D721Med (cell line): ENCODE data around the gene TMEM97.

Source experiments
- DNase-seq: peaks from one replicate; pipeline ENCODE4 v3.0.0; 2011; ENCODE audit warnings: low spot score; ENCODE audit not compliant: insufficient read length
- FAIRE-seq: peaks from 2 replicates; lab custom pipeline; 2011; peaks lifted over from hg19 to GRCh38; lab: Jason Lieb, UNC
- TF ChIP-seq, protein P1 (sequence below): IDR thresholded peaks from 2 replicates; pipeline ENCODE4 v1.5.1; 2012; ENCODE audit warnings: mild to moderate bottlenecking, control low read depth; ENCODE audit not compliant: insufficient read depth; ENCODE audit errors: missing control alignments

TMEM97 gene

DNA sequence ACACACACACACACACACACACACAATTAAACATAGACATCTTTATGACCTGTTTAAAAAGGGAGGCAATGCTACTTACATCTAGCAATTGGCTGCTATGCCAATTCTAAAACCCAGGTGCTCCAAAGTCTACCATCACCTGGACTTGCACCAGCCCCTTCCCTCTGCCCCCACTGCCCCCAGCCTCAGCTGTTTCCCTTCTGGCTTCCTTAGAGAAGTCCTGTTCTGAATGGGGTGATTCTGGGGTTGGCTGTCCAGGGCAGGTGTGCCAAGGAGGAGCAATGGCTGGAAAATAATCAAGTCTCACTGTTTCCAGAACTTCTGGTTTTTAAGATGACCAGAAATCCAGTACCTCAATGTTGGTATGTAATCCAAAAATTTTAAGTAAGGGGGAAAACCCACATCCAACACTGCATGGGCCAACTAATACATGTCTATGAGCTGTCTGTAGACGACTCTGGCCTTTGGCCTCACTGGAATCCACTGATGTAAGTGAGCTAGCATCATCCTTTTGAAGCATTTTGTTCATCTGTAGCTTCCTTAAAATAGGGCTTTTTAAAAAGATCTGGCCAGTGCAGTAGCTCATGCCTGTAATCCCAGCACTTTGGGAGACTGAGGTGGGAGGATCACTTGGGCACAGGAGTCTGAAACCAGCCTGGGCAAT is 14.2 kb downstream of the TMEM97 start:
- no peak for FAIRE-seq
- TF ChIP-seq, protein P1, sequence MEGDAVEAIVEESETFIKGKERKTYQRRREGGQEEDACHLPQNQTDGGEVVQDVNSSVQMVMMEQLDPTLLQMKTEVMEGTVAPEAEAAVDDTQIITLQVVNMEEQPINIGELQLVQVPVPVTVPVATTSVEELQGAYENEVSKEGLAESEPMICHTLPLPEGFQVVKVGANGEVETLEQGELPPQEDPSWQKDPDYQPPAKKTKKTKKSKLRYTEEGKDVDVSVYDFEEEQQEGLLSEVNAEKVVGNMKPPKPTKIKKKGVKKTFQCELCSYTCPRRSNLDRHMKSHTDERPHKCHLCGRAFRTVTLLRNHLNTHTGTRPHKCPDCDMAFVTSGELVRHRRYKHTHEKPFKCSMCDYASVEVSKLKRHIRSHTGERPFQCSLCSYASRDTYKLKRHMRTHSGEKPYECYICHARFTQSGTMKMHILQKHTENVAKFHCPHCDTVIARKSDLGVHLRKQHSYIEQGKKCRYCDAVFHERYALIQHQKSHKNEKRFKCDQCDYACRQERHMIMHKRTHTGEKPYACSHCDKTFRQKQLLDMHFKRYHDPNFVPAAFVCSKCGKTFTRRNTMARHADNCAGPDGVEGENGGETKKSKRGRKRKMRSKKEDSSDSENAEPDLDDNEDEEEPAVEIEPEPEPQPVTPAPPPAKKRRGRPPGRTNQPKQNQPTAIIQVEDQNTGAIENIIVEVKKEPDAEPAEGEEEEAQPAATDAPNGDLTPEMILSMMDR, result no peak
- DNase-seq, result no peak

GRCh38 chr17:28334171-28334570 is 15.2 kb downstream of the TMEM97 start:
- TF ChIP-seq, protein P1, result no peak
- DNase-seq (no peak), FAIRE-seq (no peak)

DNA sequence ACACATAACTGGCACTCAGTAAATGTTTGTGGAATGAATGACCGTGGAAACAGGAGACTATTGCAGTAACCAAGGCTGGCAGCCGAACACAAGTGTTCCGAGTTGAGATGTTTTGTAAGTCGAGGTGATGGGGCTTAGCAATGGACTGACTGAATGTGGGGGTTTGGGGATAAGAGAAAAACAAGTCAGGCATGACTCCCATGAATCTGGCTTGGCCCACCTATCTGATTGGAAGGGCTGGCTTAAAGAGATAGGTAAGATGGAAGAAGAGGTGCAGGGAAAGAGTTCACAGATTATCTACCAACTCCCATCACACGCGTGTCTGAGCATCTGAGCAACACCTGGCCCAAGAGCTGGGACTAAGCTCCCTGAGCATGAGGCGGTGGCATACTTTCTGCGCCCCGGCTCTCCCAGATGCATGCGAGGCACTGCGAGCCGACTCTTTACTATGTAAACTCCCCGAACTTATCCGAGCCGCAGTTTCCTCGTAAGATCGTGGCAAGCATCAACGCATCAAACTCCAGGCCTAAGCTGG is 15.7 kb downstream of the TMEM97 start:
- DNase-seq, result no peak
- no peak for FAIRE-seq
- TF ChIP-seq, protein P1, result no peak

DNA sequence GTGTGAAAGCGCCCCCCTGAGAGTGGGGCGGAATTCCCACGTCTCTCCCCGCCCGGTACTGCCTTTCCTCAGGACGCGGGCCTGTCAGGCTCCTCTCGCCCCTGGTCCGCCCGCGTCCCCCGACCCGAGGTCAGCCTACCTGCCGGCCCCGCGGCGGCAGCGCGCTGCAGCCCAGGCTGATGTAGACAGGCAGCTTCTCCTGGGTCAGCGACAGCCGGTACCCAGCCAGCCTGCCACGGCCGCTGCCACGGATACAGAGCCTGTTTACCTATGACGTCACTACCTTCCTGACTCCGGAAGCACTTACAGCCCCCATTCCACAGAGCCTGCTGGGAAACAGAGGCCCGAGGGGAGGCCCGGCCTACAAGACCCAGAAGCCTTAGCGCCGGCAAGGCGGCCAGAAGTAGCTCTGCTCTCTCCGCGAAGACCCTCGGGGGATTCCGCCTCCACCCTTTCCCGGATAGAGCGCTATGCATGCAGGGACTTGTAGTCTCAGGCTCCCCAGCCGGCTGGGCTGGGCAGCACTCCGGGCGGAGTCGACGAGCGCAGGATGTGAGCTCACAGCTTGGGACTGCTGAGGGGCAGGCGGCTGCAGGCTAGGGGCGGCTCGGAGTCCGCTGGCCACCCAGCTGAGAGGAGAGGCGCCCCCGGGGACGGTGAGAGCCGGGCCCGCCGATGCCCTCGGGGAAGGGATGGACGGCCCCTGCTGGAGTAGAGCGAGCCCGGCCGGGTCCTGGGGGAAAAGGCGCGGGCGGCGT is 16.4 kb downstream of the TMEM97 start, which contains the start of the genes IFT20 and TNFAIP1:
TSS of gene IFT20 (minus strand) at position 272 of the 758 bp plus-strand sequence. CDS start 3,487 bp downstream, outside the sequence.
TSS of gene TNFAIP1 (plus strand) at position 561 of the 758 bp plus-strand sequence. CDS start 3,761 bp downstream, outside the sequence.
- TF ChIP-seq, protein P1, result peak; percentile 21
- no peak for FAIRE-seq
- peak; percentile 78 for DNase-seq

GRCh38 chr17:28335959-28336871 is 17.2 kb downstream of the TMEM97 start:
- peak; percentile 58 for DNase-seq
- FAIRE-seq, result no peak

More at GRCh38 chr17:28335959-28336871, 17.2 kb downstream of the TMEM97 start:
- TF ChIP-seq, protein P1, result no peak
